Measurements from ENCODE around the gene TTYH3. TPM values are rescaled to one million over a fixed set of nuclear protein-coding genes. Genes with fewer than 3 reads are reported as not detected.
"Not testable (repeated sequence)": the region's sequence is repeated elsewhere in the genome, so short reads cannot be mapped to it uniquely, and the experiment has no call there.

TTYH3 gene
- total and polyA plus RNA-seq, 2 of the 13 experiments (the other 11 are each of a cell fraction or from before 2014, with no cell fraction given), result 26.3 to 50.0 TPM

- ChIA-PET CTCF (ENCODE audit: low intra/inter-chr PET ratio, low total read pairs) (no interaction called here), POLR2A (no interaction called here)
- Histone ChIP-seq H2AFZ (ENCODE audit: low read length) (no peak overlapping the region), H3K4me1 (ENCODE audit: insufficient read depth, low read length) (no peaks in the 10 kb centered on the region), H3K4me3 (replicated peaks in 1 of 3; ENCODE audit: insufficient read depth in 1 of 3, low read depth in 2 of 3, low read length in 3 of 3) (no peak overlapping the region), H3K79me2 (ENCODE audit: insufficient read depth, low read length) (no peaks in the 10 kb centered on the region), H3K9me3 (ENCODE audit: low read length) (no peaks in the 10 kb centered on the region), H3K4me2 (ENCODE audit: low read depth, low read length) (no peak overlapping the region), H3K27me3 (ENCODE audit: control insufficient read depth in 1 of 2, insufficient read depth in 2 of 2, low read length in 2 of 2) (no peaks in the 10 kb centered on the region), H3K27ac (ENCODE audit: extremely low read length, insufficient read depth, low read length) (no peak overlapping the region), H3K9ac (ENCODE audit: insufficient read depth, low read depth, low read length) (no peak overlapping the region), H3K36me3 (replicated peaks in 1 of 2; ENCODE audit: control insufficient read depth in 1 of 2, insufficient read depth in 2 of 2, low read length in 2 of 2) (no peaks in the 10 kb centered on the region), H4K20me1 (ENCODE audit: insufficient read depth, low read length) (no peaks in the 10 kb centered on the region)
- no peak for ATAC-seq
- no peak for TF ChIP-seq ZNF460 (CRISPR knock-in tag; IDR thresholded peaks at IDR 0.05; ENCODE audit: borderline replicate concordance)
- 0 out of 2 replicates have a peak, but pooled peaks have one; percentile 21 for TF ChIP-seq HNRNPL (IDR thresholded peaks at IDR 0.05; ENCODE audit: low read depth, low read length)
- DNase-seq (ENCODE audit: low spot score), result no peak
- no TSS peak for BruUV-seq (replicated peaks)
- intact Hi-C loops (cut with micrococcal nuclease; ENCODE audit: unreplicated experiment) (no loop called here), in situ Hi-C loops (cut with HindIII; ENCODE audit: extremely low pct_ligation_motif_present, low pct_unique_long_range_greater_than_20kb) (no loop called here)
- 89% methylated on average over 13 of the region's 21 CpGs for WGBS (ENCODE audit: low lambda C conversion rate)
- FAIRE-seq, result no peak
These were observed 44.0 kb upstream of the TTYH3 start for GRCh38 chr7:2587778-2588177.

- FAIRE-seq (no peak), DNase-seq (ENCODE audit: low spot score) (no peak), ATAC-seq (no peak)
- WGBS (ENCODE audit: low lambda C conversion rate), result 96% methylated on average over 12 of the region's 16 CpGs
- ChIA-PET POLR2A (no interaction called here), CTCF (ENCODE audit: low intra/inter-chr PET ratio, low total read pairs) (no interaction called here)
- Histone ChIP-seq H3K27ac (ENCODE audit: extremely low read length, insufficient read depth, low read length) (no peak overlapping the region), H3K4me3 (replicated peaks in 1 of 3; ENCODE audit: insufficient read depth in 1 of 3, low read depth in 2 of 3, low read length in 3 of 3) (no peak overlapping the region), H3K27me3 (ENCODE audit: control insufficient read depth in 1 of 2, insufficient read depth in 2 of 2, low read length in 2 of 2) (no peaks in the 10 kb centered on the region), H3K4me2 (ENCODE audit: low read depth, low read length) (no peak overlapping the region), H3K79me2 (ENCODE audit: insufficient read depth, low read length) (no peaks in the 10 kb centered on the region), H3K9me3 (ENCODE audit: low read length) (no peaks in the 10 kb centered on the region), H3K36me3 (replicated peaks in 1 of 2; ENCODE audit: control insufficient read depth in 1 of 2, insufficient read depth in 2 of 2, low read length in 2 of 2) (no peaks in the 10 kb centered on the region), H2AFZ (ENCODE audit: low read length) (no peak overlapping the region), H3K4me1 (ENCODE audit: insufficient read depth, low read length) (no peaks in the 10 kb centered on the region), H4K20me1 (ENCODE audit: insufficient read depth, low read length) (no peaks in the 10 kb centered on the region), H3K9ac (ENCODE audit: insufficient read depth, low read depth, low read length) (no peak overlapping the region)
- intact Hi-C loops (cut with micrococcal nuclease; ENCODE audit: unreplicated experiment) (no loop called here), in situ Hi-C loops (cut with HindIII; ENCODE audit: extremely low pct_ligation_motif_present, low pct_unique_long_range_greater_than_20kb) (no loop called here)
- TF ChIP-seq TCF7L2 (IDR thresholded peaks at IDR 0.05; ENCODE audit: low read depth, low read length) (no peak), ZSCAN30 (CRISPR knock-in tag; IDR thresholded peaks at IDR 0.05) (no peak)
- BruUV-seq (replicated peaks), result no TSS peak
These were observed 42.4 kb upstream of the TTYH3 start for GRCh38 chr7:2589341-2589740.

- H3K27ac ChIP-seq (ENCODE audit: extremely low read length, insufficient read depth, low read length); CTCF ChIA-PET (ENCODE audit: low intra/inter-chr PET ratio, low total read pairs); H4K20me1 ChIP-seq (ENCODE audit: insufficient read depth, low read length); H3K4me2 ChIP-seq (ENCODE audit: low read depth, low read length); H3K79me2 ChIP-seq (ENCODE audit: insufficient read depth, low read length); H3K36me3 ChIP-seq (replicated peaks in 1 of 2; ENCODE audit: control insufficient read depth in 1 of 2, insufficient read depth in 2 of 2, low read length in 2 of 2); H3K27me3 ChIP-seq (ENCODE audit: control insufficient read depth in 1 of 2, insufficient read depth in 2 of 2, low read length in 2 of 2); H2AFZ ChIP-seq (ENCODE audit: low read length); DNase-seq (ENCODE audit: low spot score); BruUV-seq (replicated peaks); H3K9me3 ChIP-seq (ENCODE audit: low read length); intact Hi-C loops (cut with micrococcal nuclease; ENCODE audit: unreplicated experiment); H3K4me3 ChIP-seq (replicated peaks in 1 of 3; ENCODE audit: insufficient read depth in 1 of 3, low read depth in 2 of 3, low read length in 3 of 3); FAIRE-seq; POLR2A ChIA-PET; H3K9ac ChIP-seq (ENCODE audit: insufficient read depth, low read depth, low read length); H3K4me1 ChIP-seq (ENCODE audit: insufficient read depth, low read length); in situ Hi-C loops (cut with HindIII; ENCODE audit: extremely low pct_ligation_motif_present, low pct_unique_long_range_greater_than_20kb); ATAC-seq: not testable (repeated sequence)
- 96% methylated on average over 9 of the region's 15 CpGs for WGBS (ENCODE audit: low lambda C conversion rate)
These were observed 41.8 kb upstream of the TTYH3 start for GRCh38 chr7:2589941-2590340.

Measured in HepG2 (cell line).